ENCODE data around the gene PDE7B. TPM values are rescaled to one million over a fixed set of nuclear protein-coding genes. Genes with fewer than 3 reads are reported as not detected.

Gene PDE7B
- total RNA-seq, 1 donor from 2014 or later: 5.1 TPM

GRCh38 chr6:136188486-136188885 lies 337.0 kb downstream of the PDE7B start:
- H3K4me3 Mint-ChIP-seq: no peak overlapping the region
- no peak for TF ChIP-seq CTCF (conservative IDR thresholded peaks at IDR 0.05)
- no peak overlapping the region for H3K27ac Mint-ChIP-seq
- H3K9me3 Mint-ChIP-seq: no peaks in the 10 kb centered on the region
- no peak for DNase-seq (ENCODE audit: extremely low spot score, unreplicated experiment)
- H3K4me1 Mint-ChIP-seq (ENCODE audit: unreplicated experiment): peaks cover 6% of the 10 kb centered on the region
- peaks cover 17% of the 10 kb centered on the region for H3K36me3 Mint-ChIP-seq
- no peaks in the 10 kb centered on the region for H3K27me3 Mint-ChIP-seq

- no peak for DNase-seq (ENCODE audit: extremely low spot score, unreplicated experiment)
- Mint-ChIP-seq H3K4me3 (no peak overlapping the region), H3K27ac (no peak overlapping the region), H3K9me3 (no peaks in the 10 kb centered on the region), H3K27me3 (no peaks in the 10 kb centered on the region), H3K36me3 (peaks cover 12% of the 10 kb centered on the region), H3K4me1 (ENCODE audit: unreplicated experiment) (peaks cover 9% of the 10 kb centered on the region)
- TF ChIP-seq CTCF (conservative IDR thresholded peaks at IDR 0.05): no peak
Measured at GRCh38 chr6:136189104-136189503, 337.6 kb downstream of the PDE7B start.

GRCh38 chr6:136191606-136192312 lies 340.3 kb downstream of the PDE7B start:
- Mint-ChIP-seq H3K27ac (no peak overlapping the region), H3K36me3 (peaks cover 7% of the 10 kb centered on the region), H3K27me3 (no peaks in the 10 kb centered on the region), H3K9me3 (no peaks in the 10 kb centered on the region), H3K4me3 (no peak overlapping the region), H3K4me1 (ENCODE audit: unreplicated experiment) (peaks cover 9% of the 10 kb centered on the region)
- no peak for TF ChIP-seq CTCF (conservative IDR thresholded peaks at IDR 0.05)
- DNase-seq (ENCODE audit: extremely low spot score, unreplicated experiment): no peak

GRCh38 chr6:136192902-136193301 lies 341.4 kb downstream of the PDE7B start:
- no peak for TF ChIP-seq CTCF (conservative IDR thresholded peaks at IDR 0.05)
- Mint-ChIP-seq H3K36me3 (no peaks in the 10 kb centered on the region), H3K4me1 (ENCODE audit: unreplicated experiment) (peaks cover 9% of the 10 kb centered on the region), H3K9me3 (no peaks in the 10 kb centered on the region), H3K4me3 (no peak overlapping the region), H3K27ac (no peak overlapping the region), H3K27me3 (no peaks in the 10 kb centered on the region)
- DNase-seq (ENCODE audit: extremely low spot score, unreplicated experiment): no peak

- H3K4me1 Mint-ChIP-seq (ENCODE audit: unreplicated experiment): no peaks in the 10 kb centered on the region
- no peaks in the 10 kb centered on the region for H3K27me3 Mint-ChIP-seq
- H3K27ac Mint-ChIP-seq: no peak overlapping the region
- no peaks in the 10 kb centered on the region for H3K36me3 Mint-ChIP-seq
- TF ChIP-seq CTCF (conservative IDR thresholded peaks at IDR 0.05): no peak
- no peak for DNase-seq (ENCODE audit: extremely low spot score, unreplicated experiment)
- H3K9me3 Mint-ChIP-seq: no peaks in the 10 kb centered on the region
- no peak overlapping the region for H3K4me3 Mint-ChIP-seq
Measured at GRCh38 chr6:136201732-136202131, 350.2 kb downstream of the PDE7B start.
